HG03039 (cell line): ENCODE results near the gene TRIM47.

ENCODE experiments used
- ATAC-seq: cut with Tn5 transposase; IDR thresholded peaks from one replicate; pipeline ENCODE4 v1.9.1; 2021; ENCODE audit warnings: mild to moderate bottlenecking, moderate library complexity; ENCODE audit not compliant: unreplicated experiment

The TRIM47 gene

GRCh38 chr17:75909051-75909811 lies 30.9 kb upstream of the TRIM47 start:
- ATAC-seq, result no peak

- no peak for ATAC-seq
These were observed 29.8 kb upstream of the TRIM47 start for GRCh38 chr17:75908201-75908600.

GRCh38 chr17:75906143-75906884 lies 27.9 kb upstream of the TRIM47 start:
- ATAC-seq, result no peak

- ATAC-seq, result peak; percentile 92
These were observed 26.6 kb upstream of the TRIM47 start, which contains the start of gene MRPL38 for GRCh38 chr17:75904749-75905521. TSS of gene MRPL38 (minus strand) at chr17:75904884. CDS start at chr17:75904875, 9 bp downstream.

- no peak for ATAC-seq
These were observed 24.0 kb upstream of the TRIM47 start for GRCh38 chr17:75902406-75902805.

GRCh38 chr17:75901727-75902126 lies 23.3 kb upstream of the TRIM47 start:
- no peak for ATAC-seq

GRCh38 chr17:75900691-75901533 lies 22.5 kb upstream of the TRIM47 start:
- ATAC-seq, result no peak

- no peak for ATAC-seq
These were observed 21.5 kb upstream of the TRIM47 start for GRCh38 chr17:75899767-75900468.

GRCh38 chr17:75899353-75899752 lies 21.0 kb upstream of the TRIM47 start:
- ATAC-seq, result no peak

GRCh38 chr17:75898791-75899190 lies 20.4 kb upstream of the TRIM47 start:
- no peak for ATAC-seq

- ATAC-seq, result no peak
These were observed 19.7 kb upstream of the TRIM47 start for GRCh38 chr17:75898065-75898464.

- no peak for ATAC-seq
These were observed 19.0 kb upstream of the TRIM47 start for GRCh38 chr17:75897160-75898019.

- peak; percentile 47 for ATAC-seq
These were observed 18.2 kb upstream of the TRIM47 start, which contains the start of gene TRIM65 for GRCh38 chr17:75896415-75897159. TSS of gene TRIM65 (minus strand) at chr17:75896951. CDS start at chr17:75896937, 14 bp downstream.

GRCh38 chr17:75895370-75896155 lies 17.2 kb upstream of the TRIM47 start:
- no peak for ATAC-seq

- no peak for ATAC-seq
These were observed 15.8 kb upstream of the TRIM47 start for GRCh38 chr17:75894049-75894733.

GRCh38 chr17:75893305-75894048 lies 15.1 kb upstream of the TRIM47 start:
- ATAC-seq, result no peak
